ENCODE measurements around the gene BPIFB1. TPM values are rescaled to one million over a fixed set of nuclear protein-coding genes. Genes with fewer than 3 reads are reported as not detected.

Gene BPIFB1
- total RNA-seq, 4 donors from 2014 or later = 0.21 TPM; not detected in 3

GRCh38 chr20:33276303-33277113, 6.5 kb upstream of the BPIFB1 start:
- no peak overlapping the region for H3K27ac ChIP-seq
- H3K4me3 ChIP-seq = no peak overlapping the region
- no peak for DNase-seq
- H3K9me3 ChIP-seq = no peaks in the 10 kb centered on the region
- TF ChIP-seq CTCF (IDR thresholded peaks at IDR 0.05) (no peak), POLR2A (IDR thresholded peaks at IDR 0.05) (no peak)
- no peaks in the 10 kb centered on the region for H3K4me1 ChIP-seq
- H3K27me3 ChIP-seq = no peaks in the 10 kb centered on the region
- intact Hi-C loops (cut with DNase I; ENCODE audit: low total_unique reads) = no loop called here
- H3K36me3 ChIP-seq = no peaks in the 10 kb centered on the region

GRCh38 chr20:33277471-33278441, 5.3 kb upstream of the BPIFB1 start:
- Histone ChIP-seq H3K4me3 (no peak overlapping the region), H3K27ac (no peak overlapping the region), H3K36me3 (no peaks in the 10 kb centered on the region), H3K9me3 (no peaks in the 10 kb centered on the region), H3K4me1 (no peaks in the 10 kb centered on the region), H3K27me3 (no peaks in the 10 kb centered on the region)
- TF ChIP-seq CTCF (IDR thresholded peaks at IDR 0.05) (no peak), POLR2A (IDR thresholded peaks at IDR 0.05) (no peak)
- intact Hi-C loops (cut with DNase I; ENCODE audit: low total_unique reads) = no loop called here
- DNase-seq = no peak

GRCh38 chr20:33278700-33279099, 4.3 kb upstream of the BPIFB1 start:
- H3K4me1 ChIP-seq = no peaks in the 10 kb centered on the region
- TF ChIP-seq CTCF (IDR thresholded peaks at IDR 0.05) (no peak), POLR2A (IDR thresholded peaks at IDR 0.05) (no peak)
- no peaks in the 10 kb centered on the region for H3K9me3 ChIP-seq
- no peaks in the 10 kb centered on the region for H3K27me3 ChIP-seq
- no peak overlapping the region for H3K4me3 ChIP-seq
- intact Hi-C loops (cut with DNase I; ENCODE audit: low total_unique reads) = no loop called here
- H3K27ac ChIP-seq = no peak overlapping the region
- H3K36me3 ChIP-seq = no peaks in the 10 kb centered on the region
- DNase-seq = no peak

- DNase-seq = no peak
- H3K4me1 ChIP-seq = no peaks in the 10 kb centered on the region
- TF ChIP-seq CTCF (IDR thresholded peaks at IDR 0.05) (no peak), POLR2A (IDR thresholded peaks at IDR 0.05) (no peak)
- no peaks in the 10 kb centered on the region for H3K9me3 ChIP-seq
- intact Hi-C loops (cut with DNase I; ENCODE audit: low total_unique reads) = no loop called here
- no peaks in the 10 kb centered on the region for H3K27me3 ChIP-seq
- no peaks in the 10 kb centered on the region for H3K36me3 ChIP-seq
- H3K27ac ChIP-seq = no peak overlapping the region
- no peak overlapping the region for H3K4me3 ChIP-seq
These were observed 3.6 kb upstream of the BPIFB1 start for GRCh38 chr20:33279261-33279910.
